Right lobe of liver (tissue), 6 donors: Measurements from ENCODE around the gene ARHGEF38. TPM values are rescaled to one million over a fixed set of nuclear protein-coding genes. Genes with fewer than 3 reads are reported as not detected.

Experiments
- ATAC-seq, 4 donors: fragments of 200-7000 bp; cut with Tn5 transposase; one replicate each; pipeline ENCODE4 v1.9.1; 2020; ENCODE audit warnings: mild to moderate bottlenecking in 4 of 4, moderate library complexity in 4 of 4
- DNase-seq, 3 donors: peaks; one replicate each; pipeline ENCODE4 v3.0.0-alpha.2; 2020
- H3K27ac ChIP-seq, 3 donors: fragments of 200-600 bp; one replicate each; pipeline ENCODE4 v1.8.0; 2022
- H3K27me3 ChIP-seq, 2 donors: fragments of 200-600 bp; one replicate each; pipeline ENCODE4 v1.8.0; 2022
- H3K36me3 ChIP-seq, 4 donors: fragments of 200-600 bp; sonication (generic) in 1 of 4; one replicate each; pipeline versions ENCODE4 v1.5.1 to v1.8.0; 2017 to 2022; ENCODE audit warnings: control low read depth in 1 of 4
- H3K4me1 ChIP-seq, 4 donors: fragments of 200-600 bp; sonication (generic) in 1 of 4; one replicate each; pipeline versions ENCODE4 v1.5.1 to v1.8.0; 2017 to 2022; ENCODE audit warnings: control low read depth in 1 of 4
- H3K4me3 ChIP-seq, 3 donors: fragments of 200-600 bp; one replicate each; pipeline ENCODE4 v1.8.0; 2022
- H3K9me3 ChIP-seq, 4 donors: fragments of 200-600 bp; sonication (generic) in 1 of 4; one replicate each; pipeline versions ENCODE4 v1.5.1 to v1.8.0; 2017 to 2022; ENCODE audit warnings: control low read depth in 1 of 4
- POLR2A ChIP-seq: fragments of 450-650 bp; IDR thresholded peaks from one replicate; pipeline ENCODE4 v1.6.1; 2017; ENCODE audit warnings: antibody characterized with exemption, mild to moderate bottlenecking
- WGBS: methylation state at CpG from one replicate; pipeline ENCODE4 v1.1.6; 2018; ENCODE audit warnings: low coverage, low lambda C conversion rate; ENCODE audit not compliant: insufficient coverage; ENCODE audit errors: missing lambda C conversion rate; 5-methylcytosine and 5-hydroxymethylcytosine counted together
- intact Hi-C, 2 donors: fragments of 100-400 bp; cut with DNase I; formaldehyde crosslinking; loops; one replicate each; pipeline versions ENCODE4 v1.11.2 to v1.14.1; 2022
- total RNA-seq, 6 experiments: library from RNA; depleted of rRNA in 2 of 6; stranded (reverse); fragments of >200 nt in 2 of 6; fragmentation: NEBNext Ultra II Directional in 3 of 6; extraction: Animal tissue kit (Norgen Biotek cat#: 25700) in 3 of 6; gene quantifications; one replicate each; pipeline versions ENCODE4 v1.1.0 to v1.2.4, GENCODE V29; 2016 to 2023
- TF ChIP-seq, protein P1 (sequence below), 4 donors: fragments of 200-600 bp in 3 of 4; fragments of 450-650 bp in 1 of 4; IDR thresholded peaks; one replicate each; pipeline versions ENCODE4 v1.5.1 to v1.8.0; 2016 to 2022; ENCODE audit warnings: antibody characterized with exemption in 4 of 4, mild to moderate bottlenecking in 2 of 4
- donor health status: DM: no; HTN: yes; CAD: no.
- donor health status: DM: no; HTN: no; CAD: no.
- donor health status: DM: no; HTN: no; CAD: no.
- donor health status: DM: no; HTN: yes; CAD: no.
- donor health status: DM: no; HTN: yes; CAD: no.

The ARHGEF38 gene
- total RNA-seq, 6 experiments from 2014 or later, result 0.06 to 0.55 (median 0.15) TPM

DNA sequence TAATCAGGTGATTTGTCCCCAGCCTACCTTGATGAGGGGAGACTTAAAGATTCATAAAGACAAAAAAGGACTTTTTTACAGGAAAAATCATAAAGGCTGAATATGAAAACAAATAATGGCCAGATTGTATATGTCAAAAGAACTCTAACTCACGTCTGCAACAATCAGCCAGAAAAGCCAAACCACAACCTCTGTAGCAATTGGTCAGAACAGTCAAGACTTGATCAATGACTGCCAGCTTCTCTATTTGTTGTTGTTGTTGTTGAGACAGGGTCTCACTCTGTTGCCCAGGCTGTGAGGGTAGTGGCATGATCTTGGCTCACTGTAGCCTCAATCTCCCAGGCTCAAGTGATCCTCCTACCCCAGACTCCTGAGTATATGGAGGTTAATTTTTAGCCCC is 42.7 kb upstream of the ARHGEF38 start:
- intact Hi-C loops, result no loop called here
- TF ChIP-seq POLR2A, result no peak
- TF ChIP-seq, protein P1, sequence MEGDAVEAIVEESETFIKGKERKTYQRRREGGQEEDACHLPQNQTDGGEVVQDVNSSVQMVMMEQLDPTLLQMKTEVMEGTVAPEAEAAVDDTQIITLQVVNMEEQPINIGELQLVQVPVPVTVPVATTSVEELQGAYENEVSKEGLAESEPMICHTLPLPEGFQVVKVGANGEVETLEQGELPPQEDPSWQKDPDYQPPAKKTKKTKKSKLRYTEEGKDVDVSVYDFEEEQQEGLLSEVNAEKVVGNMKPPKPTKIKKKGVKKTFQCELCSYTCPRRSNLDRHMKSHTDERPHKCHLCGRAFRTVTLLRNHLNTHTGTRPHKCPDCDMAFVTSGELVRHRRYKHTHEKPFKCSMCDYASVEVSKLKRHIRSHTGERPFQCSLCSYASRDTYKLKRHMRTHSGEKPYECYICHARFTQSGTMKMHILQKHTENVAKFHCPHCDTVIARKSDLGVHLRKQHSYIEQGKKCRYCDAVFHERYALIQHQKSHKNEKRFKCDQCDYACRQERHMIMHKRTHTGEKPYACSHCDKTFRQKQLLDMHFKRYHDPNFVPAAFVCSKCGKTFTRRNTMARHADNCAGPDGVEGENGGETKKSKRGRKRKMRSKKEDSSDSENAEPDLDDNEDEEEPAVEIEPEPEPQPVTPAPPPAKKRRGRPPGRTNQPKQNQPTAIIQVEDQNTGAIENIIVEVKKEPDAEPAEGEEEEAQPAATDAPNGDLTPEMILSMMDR (IDR thresholded peaks at IDR 0.05), result no peak
- DNase-seq (no peak), ATAC-seq (no peak)
- 33% methylated on average over 1 of the region's 1 CpG for WGBS
- H3K4me3 ChIP-seq, result no peak overlapping the region
- no peaks in the 10 kb centered on the region for H3K9me3 ChIP-seq
- H3K4me1 ChIP-seq, result no peaks in the 10 kb centered on the region
- H3K27me3 ChIP-seq, result no peaks in the 10 kb centered on the region
- H3K27ac ChIP-seq, result no peak overlapping the region
- H3K36me3 ChIP-seq, result no peaks in the 10 kb centered on the region

GRCh38 chr4:105510245-105510644 is 42.2 kb upstream of the ARHGEF38 start:
- intact Hi-C loops, result no loop called here
- Histone ChIP-seq H3K27me3 (no peaks in the 10 kb centered on the region), H3K27ac (no peak overlapping the region), H3K4me1 (no peaks in the 10 kb centered on the region), H3K36me3 (no peaks in the 10 kb centered on the region), H3K9me3 (no peaks in the 10 kb centered on the region), H3K4me3 (no peak overlapping the region)
- WGBS, result 63% methylated on average over 2 of the region's 2 CpGs
- ATAC-seq, result no peak
- no peak for DNase-seq
- TF ChIP-seq, protein P1 (IDR thresholded peaks at IDR 0.05), result no peak
- no peak for TF ChIP-seq POLR2A

DNA sequence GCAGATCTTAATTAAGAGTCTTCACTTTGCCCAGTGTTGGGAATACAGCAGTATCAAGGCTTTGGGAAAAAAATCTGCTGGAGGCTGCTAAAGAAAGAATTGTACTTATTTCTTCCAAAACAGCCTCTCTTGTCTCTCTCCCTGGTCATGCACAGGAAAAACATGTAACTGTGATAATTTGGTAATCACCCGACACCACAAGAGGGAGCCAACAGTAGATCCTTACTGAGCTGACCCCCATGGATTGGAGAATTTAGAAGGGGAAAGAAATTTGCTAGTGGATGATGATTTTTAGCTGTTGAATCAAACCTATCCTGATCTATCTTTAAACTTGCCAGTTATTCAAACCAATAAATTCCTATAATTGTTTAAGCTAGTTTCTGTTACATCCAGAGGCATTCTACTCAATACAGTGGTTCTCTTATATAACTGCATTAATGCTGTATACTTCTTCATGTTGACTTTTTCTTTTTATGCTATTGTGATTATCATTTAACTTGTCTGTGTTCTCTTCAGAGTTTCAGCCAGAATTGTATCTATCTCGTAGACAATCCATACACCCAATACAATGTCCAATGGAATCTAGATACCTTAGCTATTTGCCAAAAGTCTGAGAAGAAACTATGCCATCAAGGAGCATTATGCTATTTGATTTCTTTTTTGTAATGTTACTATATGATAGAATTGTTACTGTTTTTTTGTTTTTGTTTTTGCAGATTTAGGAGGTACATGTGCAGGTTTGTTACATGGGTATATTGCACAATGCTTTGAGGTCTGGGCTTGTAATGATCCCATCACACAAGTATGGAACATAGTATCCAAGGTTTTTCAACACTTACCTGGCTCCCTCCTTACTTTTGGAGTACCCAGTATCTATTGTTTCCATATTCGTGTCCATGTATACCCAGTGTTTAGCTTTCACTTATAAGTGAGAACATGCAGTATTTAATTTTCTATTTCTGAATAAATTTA is 31.3 kb upstream of the ARHGEF38 start:
- no peaks in the 10 kb centered on the region for H3K4me1 ChIP-seq
- H3K9me3 ChIP-seq, result peaks cover 0 to 2% (median 0%) of the 10 kb centered on the region in 4 donors
- H3K36me3 ChIP-seq, result no peaks in the 10 kb centered on the region
- no peaks in the 10 kb centered on the region for H3K27me3 ChIP-seq
- intact Hi-C loops, result loop anchor here in 1 of 2 donors (10.0 kb wide), 1 partner anchor 144 kb away; no protein-coding TSS in a partner anchor
- TF ChIP-seq, protein P1 (IDR thresholded peaks at IDR 0.05), result peak; percentile 68 to 89 (median 74)
- TF ChIP-seq POLR2A, result no peak
- H3K27ac ChIP-seq, result no peak overlapping the region
- DNase-seq (peak in 1 of 3 donors; percentile 53), ATAC-seq (peak; percentile 90 to 96 (median 92))
- H3K4me3 ChIP-seq, result no peak overlapping the region
- 14% methylated on average over 3 of the region's 3 CpGs for WGBS

GRCh38 chr4:105526656-105527055 is 25.8 kb upstream of the ARHGEF38 start:
- Histone ChIP-seq H3K36me3 (no peaks in the 10 kb centered on the region), H3K4me1 (no peaks in the 10 kb centered on the region), H3K27me3 (no peaks in the 10 kb centered on the region), H3K9me3 (peaks cover 0 to 2% (median 0%) of the 10 kb centered on the region in 4 donors), H3K27ac (no peak overlapping the region), H3K4me3 (no peak overlapping the region)
- intact Hi-C loops, result loop anchor here in 1 of 2 donors (10.0 kb wide), 1 partner anchor 138 kb away; no protein-coding TSS in a partner anchor
- DNase-seq (no peak), ATAC-seq (no peak)
- WGBS, result 60% methylated on average over 1 of the region's 15 CpGs
- TF ChIP-seq, protein P1 (IDR thresholded peaks at IDR 0.05), result no peak
- no peak for TF ChIP-seq POLR2A
